H54 (cell line): ENCODE data around the gene TUNAR.

Experiments
- DNase-seq: peaks from one replicate; pipeline ENCODE4 v3.0.0; 2011; ENCODE audit warnings: low spot score, mixed read lengths; ENCODE audit not compliant: insufficient read length
- FAIRE-seq: peaks from 3 replicates; lab custom pipeline; 2011; peaks lifted over from hg19 to GRCh38; lab: Jason Lieb, UNC
- POLR2A ChIP-seq: IDR thresholded peaks from 2 replicates; pipeline ENCODE4 v1.6.1; 2011; ENCODE audit warnings: low read depth, mild to moderate bottlenecking, low read length

The TUNAR gene

DNA sequence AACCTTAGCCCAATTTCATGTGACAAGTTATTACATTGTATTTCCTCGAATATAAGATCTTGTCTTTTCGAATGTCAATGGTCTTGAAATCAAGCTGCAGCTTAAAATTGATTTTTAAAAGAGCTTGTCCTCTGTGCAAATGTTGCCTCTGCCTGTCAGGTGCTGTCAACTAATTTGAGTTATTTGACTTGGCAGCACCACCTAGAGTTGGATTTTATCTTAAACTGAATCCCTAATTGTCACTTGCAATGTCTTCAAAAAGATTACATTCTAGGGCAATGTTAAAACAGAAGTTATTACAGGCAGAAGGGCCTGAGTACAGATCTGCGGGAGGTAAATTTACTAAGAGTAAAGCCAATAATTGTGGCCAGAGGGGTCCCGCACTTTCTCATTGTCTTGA lies 26.2 kb upstream of the TUNAR start:
- TF ChIP-seq POLR2A, result no peak
- FAIRE-seq (no peak), DNase-seq (no peak)

DNA sequence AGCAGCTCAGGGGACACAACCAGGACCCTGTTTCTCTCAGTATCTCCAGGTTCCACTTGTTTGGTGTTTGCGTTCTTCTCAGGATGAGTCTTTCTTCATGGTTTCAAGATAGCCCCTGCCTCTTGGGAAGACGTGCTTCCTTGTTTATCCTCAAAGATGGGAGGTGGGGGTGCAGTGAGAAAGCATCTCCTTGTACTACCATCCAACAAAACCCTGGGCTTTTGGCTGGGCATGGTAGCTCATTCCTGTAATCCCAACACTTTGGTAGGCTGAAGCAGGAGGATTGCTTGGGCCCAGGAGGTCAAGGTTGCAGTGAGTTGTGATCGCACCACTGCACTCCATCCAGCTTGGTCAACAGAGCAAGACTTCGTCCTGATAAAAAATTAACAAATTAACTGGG lies 21.0 kb upstream of the TUNAR start:
- no peak for DNase-seq
- no peak for TF ChIP-seq POLR2A
- no peak for FAIRE-seq

DNA sequence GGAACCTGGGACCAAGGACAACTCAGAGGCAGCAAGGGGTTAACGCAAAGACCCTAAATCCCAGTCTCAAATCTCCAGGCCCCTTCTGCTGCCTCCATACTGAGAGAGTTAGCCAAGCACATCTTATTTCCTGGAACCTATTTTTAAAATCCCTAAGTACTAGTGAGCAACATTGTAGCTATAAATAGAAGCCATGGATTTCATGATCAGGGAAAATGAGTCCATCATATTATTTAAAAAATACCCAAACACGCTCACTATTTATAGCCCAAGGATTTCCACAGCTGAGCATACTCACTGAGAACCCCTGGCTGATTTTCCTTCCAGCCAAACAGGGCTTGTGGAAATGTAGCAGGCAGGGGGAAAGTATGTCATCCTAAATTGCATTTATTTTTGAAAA lies 19.4 kb upstream of the TUNAR start:
- FAIRE-seq, result no peak
- no peak for TF ChIP-seq POLR2A

DNA sequence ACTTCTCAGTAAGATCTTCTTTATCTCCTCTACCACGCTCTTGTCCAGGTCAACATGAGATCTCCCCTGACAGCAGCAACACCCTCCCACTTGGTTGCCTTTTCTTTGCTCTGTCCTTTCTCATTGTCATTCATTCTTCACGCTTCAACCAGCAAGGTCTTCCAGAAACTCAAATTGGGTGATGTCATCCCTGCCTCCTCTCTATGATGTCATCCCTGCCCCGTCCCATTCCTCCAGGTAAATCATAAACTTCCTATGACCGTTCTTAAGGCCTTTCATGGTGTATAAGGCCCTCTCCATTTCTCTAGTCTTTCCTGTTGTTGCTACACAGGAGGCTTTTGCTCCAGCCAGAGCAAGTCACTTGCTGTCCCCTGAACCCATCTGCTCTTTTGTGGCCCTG lies 17.7 kb upstream of the TUNAR start:
- no peak for TF ChIP-seq POLR2A
- FAIRE-seq, result no peak
- no peak for DNase-seq

More for the DNA sequence above, 19.4 kb upstream of the TUNAR start:
- DNase-seq, result no peak

DNA sequence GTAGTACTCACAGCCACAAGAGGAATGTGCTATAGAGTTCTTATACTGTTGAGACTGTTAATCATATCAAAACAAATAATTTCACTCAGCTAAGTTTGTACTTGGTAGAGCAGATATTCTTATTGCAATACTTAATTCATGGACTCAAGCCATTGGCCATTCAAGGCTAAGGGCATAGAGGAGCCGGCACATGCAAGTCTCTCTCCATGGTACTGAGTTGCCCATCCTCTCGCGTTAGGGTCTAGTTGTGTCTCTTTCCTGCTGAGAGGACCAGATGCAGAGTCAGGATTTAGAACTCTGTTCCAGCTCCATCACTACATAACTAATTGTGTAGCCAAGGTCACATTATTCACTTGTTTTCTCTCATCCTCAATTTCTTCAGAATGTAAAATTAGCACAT lies 14.4 kb upstream of the TUNAR start:
- TF ChIP-seq POLR2A, result no peak
- DNase-seq (no peak), FAIRE-seq (no peak)

DNA sequence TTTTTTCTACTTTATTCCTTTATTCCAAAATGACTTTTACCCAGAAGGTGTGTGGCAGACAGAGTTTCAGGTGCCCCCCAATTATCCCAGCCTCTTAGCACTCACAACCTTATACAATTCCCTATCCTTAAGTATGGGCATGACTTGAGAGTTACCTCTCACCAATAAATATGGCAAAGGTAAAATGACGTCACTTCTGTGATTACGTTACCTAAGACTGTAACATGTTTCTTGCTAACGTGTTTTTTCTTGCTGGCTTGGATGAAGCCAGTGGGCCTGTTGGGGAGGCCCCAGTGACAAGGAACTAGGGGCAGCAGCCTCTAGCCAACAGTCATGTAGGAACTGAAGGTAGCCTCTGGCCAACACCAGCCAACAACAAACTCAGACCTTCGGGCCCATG lies 13.3 kb upstream of the TUNAR start:
- DNase-seq (no peak), FAIRE-seq (no peak)
- TF ChIP-seq POLR2A, result no peak

DNA sequence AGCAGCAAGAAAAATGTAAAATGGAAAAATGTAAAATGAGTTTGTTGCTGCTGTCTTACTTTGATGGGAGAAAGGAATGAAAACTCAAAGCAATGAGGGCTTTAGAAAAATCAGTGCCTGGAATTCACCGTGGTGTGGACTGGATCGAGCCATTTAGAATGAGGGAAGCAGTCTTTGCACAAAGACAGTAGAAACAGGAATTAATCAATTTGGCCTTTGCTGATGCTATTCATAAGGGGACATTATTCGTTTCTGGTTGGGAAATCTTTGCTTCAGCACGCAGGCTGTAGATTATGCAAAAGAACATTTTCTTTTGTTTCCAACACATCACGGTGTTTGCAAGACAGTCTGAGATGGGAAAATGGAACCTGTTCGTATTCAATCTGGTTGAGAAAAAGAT lies 6.9 kb upstream of the TUNAR start:
- DNase-seq, result no peak
- no peak for TF ChIP-seq POLR2A
- FAIRE-seq, result no peak

DNA sequence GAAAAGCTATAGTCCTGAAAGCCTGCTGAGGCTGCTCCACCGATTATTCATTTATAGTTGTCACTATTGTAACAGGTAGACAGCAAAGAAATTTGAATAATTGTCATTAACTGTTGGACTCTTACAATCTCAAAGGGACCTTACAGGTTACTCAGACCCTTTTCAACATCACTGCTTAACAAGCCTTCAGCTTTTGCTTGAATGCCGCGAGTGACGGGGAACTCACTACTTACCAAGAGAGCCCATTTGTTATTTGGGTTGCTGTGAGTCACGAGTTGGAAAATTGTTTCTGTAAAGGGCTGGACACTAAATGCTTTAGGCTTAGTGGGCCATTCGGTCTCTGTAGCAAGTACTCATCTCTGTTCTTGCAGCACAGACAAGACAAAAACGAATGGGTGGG lies 5.9 kb upstream of the TUNAR start:
- FAIRE-seq (no peak), DNase-seq (no peak)
- TF ChIP-seq POLR2A, result no peak

DNA sequence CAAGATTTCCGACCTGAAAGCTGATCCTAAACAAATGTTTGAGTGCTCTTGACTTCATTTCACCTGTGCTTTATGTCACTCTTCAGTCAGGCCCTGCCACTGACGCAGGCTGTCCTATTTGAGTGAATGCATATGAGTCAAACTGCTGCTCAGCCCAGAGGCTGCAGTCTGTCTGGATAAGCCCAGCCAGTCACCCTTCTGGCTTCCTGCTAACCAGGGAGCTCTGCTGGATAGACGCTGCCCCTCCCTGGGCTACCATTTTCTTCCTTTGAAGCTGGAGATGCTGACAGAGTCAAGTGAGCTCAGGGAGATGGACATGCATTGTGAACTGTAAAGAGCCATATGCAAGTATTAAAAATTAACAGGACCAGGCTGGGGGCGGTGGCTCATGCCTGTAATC lies 5.1 kb upstream of the TUNAR start:
- TF ChIP-seq POLR2A, result no peak
- DNase-seq (no peak), FAIRE-seq (no peak)

DNA sequence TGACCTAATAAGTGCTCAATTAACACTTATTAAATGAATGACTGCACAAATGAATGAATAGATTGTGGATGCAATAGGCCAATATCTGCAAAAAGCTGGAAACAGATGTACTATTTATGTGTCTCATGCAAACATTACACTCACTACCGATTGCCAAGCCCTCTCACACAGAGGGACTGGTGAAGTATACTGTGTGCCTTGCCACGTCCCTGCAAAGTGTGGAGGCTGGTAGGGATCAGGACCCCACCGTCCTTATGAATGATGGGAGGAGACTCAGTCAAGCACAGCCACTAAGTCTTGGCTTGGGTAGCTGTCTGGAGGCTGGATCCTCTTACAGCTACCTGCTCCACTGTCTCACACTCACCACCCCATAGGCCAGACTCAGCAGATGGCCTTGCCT lies 3.9 kb upstream of the TUNAR start:
- DNase-seq (no peak), FAIRE-seq (no peak)
- no peak for TF ChIP-seq POLR2A

DNA sequence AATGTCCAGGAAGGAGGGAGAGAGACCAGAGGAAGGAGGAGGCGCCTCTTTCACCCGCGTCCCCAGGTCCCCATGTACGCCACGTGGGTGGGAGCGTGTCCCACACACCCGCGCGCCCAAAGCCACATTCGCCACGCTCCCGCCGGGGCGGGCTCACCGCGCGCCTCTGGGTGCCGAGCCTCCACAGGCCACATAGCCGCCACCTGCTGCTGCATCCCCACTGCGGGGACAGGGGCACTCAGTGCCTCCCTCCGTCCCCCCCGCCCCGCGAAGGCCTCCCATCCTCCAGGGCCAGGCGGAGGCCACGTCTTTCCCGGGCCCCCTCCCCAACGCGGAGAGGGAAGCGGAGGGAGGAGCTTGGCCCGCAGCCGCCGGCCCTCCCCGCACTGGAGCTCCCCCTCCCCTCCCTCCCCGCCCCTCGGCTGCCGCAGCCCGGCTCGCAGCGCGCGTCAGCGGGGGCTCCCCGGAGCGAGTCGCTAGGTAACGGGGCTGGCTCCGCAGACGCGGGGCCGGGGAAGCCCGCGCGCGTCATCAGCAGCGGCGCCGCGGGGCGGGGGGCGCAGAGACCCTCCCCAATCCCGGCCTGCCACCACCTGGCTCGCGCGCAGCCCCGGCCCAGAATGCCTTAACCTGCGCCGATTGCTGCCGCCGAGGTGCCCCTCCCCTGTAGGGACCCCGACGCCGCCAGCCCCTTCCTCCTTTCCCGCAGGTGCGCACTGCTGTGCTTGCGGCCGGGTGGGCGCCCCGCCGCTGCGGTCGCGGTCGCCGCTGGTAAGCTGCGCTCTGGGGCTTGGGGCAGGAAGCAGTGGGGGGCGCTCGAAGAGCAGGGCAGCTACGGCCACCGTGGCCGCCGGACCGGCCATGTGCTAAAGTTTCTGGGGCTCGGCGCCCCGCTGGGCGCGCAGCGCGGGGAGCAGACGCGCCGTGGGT lies 536 bp upstream of the TUNAR start:
- FAIRE-seq (no peak), DNase-seq (no peak)
- no peak for TF ChIP-seq POLR2A

DNA sequence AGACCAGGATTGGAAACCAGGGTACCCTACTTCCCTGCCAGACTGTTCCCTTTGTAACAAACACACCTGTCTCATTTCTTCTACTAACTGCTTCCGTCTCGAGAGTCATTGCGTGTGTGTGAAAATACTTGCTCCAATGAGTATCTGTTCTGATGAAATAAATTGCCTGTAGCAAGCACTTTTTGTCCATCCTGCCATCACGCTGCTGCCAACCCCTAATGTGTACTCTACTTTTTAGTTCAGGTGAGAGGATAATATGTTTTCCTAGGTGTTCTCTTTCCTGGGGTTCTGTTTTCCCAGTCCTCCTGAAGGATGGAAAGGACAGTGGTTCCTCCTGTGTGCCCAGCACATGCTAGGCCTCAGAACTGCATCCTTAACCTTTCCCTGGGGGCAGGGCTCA lies 1.0 kb downstream of the TUNAR start:
- TF ChIP-seq POLR2A, result no peak
- DNase-seq, result no peak
- FAIRE-seq, result no peak

DNA sequence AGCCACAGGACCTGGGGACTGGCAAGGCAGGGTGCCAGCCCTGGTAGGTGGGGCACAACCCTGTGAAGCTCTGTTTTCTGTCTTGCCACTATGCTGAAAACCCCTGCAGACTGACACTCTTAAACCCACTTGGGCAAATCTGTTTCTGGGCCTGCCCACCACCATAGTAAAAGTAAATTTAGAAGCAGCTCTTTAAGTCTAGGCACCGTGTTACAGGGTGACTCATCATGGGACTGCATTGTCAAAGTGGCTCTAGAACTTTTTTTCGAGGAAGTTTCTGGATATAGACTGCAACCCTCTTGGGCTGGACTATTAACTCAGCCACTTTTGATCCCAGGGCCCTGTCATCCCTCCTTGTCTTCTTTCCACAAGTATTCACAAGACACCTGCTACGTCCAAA lies 7.7 kb downstream of the TUNAR start:
- no peak for DNase-seq
- no peak for TF ChIP-seq POLR2A
- no peak for FAIRE-seq

DNA sequence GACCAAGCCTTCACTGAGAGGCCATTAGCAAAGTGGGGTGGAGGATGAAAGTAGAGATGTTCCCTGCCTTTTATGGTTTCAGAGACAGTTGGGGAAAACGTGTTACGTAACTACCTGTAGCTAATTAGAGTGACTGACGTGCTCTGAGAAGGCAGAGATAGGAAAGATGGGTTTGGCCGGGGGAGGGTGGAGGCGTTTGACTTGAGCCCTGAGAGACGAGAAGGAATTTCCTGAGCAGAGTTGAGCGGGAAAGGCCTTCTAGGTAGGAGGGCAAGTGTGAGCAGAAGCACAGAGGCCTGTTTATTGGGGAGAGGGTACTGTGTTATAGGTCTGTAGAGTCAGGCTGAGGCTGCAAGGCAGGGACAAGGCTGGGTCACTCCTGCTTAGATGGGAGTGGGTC lies 8.6 kb downstream of the TUNAR start:
- FAIRE-seq (no peak), DNase-seq (no peak)
- no peak for TF ChIP-seq POLR2A

DNA sequence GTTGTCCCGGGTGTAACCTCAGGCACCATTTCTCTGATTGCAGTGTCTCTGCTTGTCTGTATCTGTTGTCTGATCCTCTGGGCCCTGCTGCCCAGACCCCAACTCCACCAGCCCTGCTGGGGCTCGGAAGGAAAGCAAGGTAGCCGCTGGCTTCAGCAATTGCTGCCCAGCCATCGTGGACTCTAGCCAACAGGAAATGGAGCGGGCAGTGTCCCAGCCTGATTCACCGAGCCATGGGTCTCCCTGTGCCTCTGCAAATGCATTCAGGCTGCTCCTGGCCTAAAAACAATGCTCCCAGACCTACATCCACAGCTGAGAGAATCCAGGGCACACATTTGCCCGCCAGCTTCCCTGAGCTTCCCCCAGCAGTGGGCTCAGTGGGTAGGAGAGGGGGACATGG lies 9.2 kb downstream of the TUNAR start:
- TF ChIP-seq POLR2A, result no peak
- DNase-seq (peak; percentile 52), FAIRE-seq (peak; percentile 74)
